HG02798 (cell line): Measurements from ENCODE around the gene PCNX1.
"Not testable (repeated sequence)": the region's sequence is repeated elsewhere in the genome, so short reads cannot be mapped to it uniquely, and the experiment has no call there.

Experiments
- ATAC-seq: cut with Tn5 transposase; IDR thresholded peaks from one replicate; pipeline ENCODE4 v1.9.1; 2021; ENCODE audit warnings: mild to moderate bottlenecking; ENCODE audit not compliant: unreplicated experiment, poor library complexity

PCNX1 gene

GRCh38 chr14:71004481-71004880 lies 97.2 kb downstream of the PCNX1 start:
- ATAC-seq: no peak

GRCh38 chr14:71005076-71005475 lies 97.8 kb downstream of the PCNX1 start:
- ATAC-seq: no peak

- ATAC-seq: no peak
Observed at GRCh38 chr14:71006200-71006563, 98.9 kb downstream of the PCNX1 start.

- ATAC-seq: no peak
Observed at GRCh38 chr14:71011479-71011878, 104.2 kb downstream of the PCNX1 start.

- ATAC-seq: no peak
Observed at GRCh38 chr14:71012888-71013287, 105.6 kb downstream of the PCNX1 start.

GRCh38 chr14:71013551-71014192 lies 106.4 kb downstream of the PCNX1 start:
- no peak for ATAC-seq

- ATAC-seq: not testable (repeated sequence)
Observed at GRCh38 chr14:71019917-71020316, 112.7 kb downstream of the PCNX1 start.

- no peak for ATAC-seq
Observed at GRCh38 chr14:71021347-71022011, 114.2 kb downstream of the PCNX1 start.

GRCh38 chr14:71022012-71022869 lies 115.0 kb downstream of the PCNX1 start:
- ATAC-seq: no peak

GRCh38 chr14:71022939-71023338 lies 115.7 kb downstream of the PCNX1 start:
- ATAC-seq: no peak

GRCh38 chr14:71029236-71029781 lies 122.0 kb downstream of the PCNX1 start:
- no peak for ATAC-seq

GRCh38 chr14:71031000-71031399 lies 123.7 kb downstream of the PCNX1 start:
- ATAC-seq: no peak

- ATAC-seq: no peak
Observed at GRCh38 chr14:71036433-71036832, 129.2 kb downstream of the PCNX1 start.

- no peak for ATAC-seq
Observed at GRCh38 chr14:71048393-71048792, 141.1 kb downstream of the PCNX1 start.

- ATAC-seq: no peak
Observed at GRCh38 chr14:71049435-71050133, 142.3 kb downstream of the PCNX1 start.

GRCh38 chr14:71050227-71050823 lies 143.1 kb downstream of the PCNX1 start:
- no peak for ATAC-seq

- ATAC-seq: no peak
Observed at GRCh38 chr14:71054706-71055105, 147.4 kb downstream of the PCNX1 start.

- no peak for ATAC-seq
Observed at GRCh38 chr14:71056168-71056567, 148.9 kb downstream of the PCNX1 start.

GRCh38 chr14:71060274-71060673 lies 153.0 kb downstream of the PCNX1 start:
- ATAC-seq: no peak

GRCh38 chr14:71060825-71061455 lies 153.7 kb downstream of the PCNX1 start:
- no peak for ATAC-seq
